ENCODE data around the gene LRMDA.

GRCh38 chr10:75788394-75789205 lies 357.2 kb downstream of the LRMDA start:
- TF ChIP-seq POLR2A (IDR thresholded peaks at IDR 0.05), result no peak
- TF ChIP-seq CTCF (IDR thresholded peaks at IDR 0.05), result no peak

Data from adrenal gland (tissue), 5 donors.